Inferior parietal cortex (tissue), 1 donor: Measurements from ENCODE around the gene ITGB1BP1.
A peak's percentile ranks its signal among the peaks of the same experiment; 100 is the strongest.

Source experiments
- DNase-seq: peaks from one replicate; pipeline ENCODE4 v3.0.0-alpha.2; 2016; ENCODE audit errors: extremely low spot score

The ITGB1BP1 gene, protein sequence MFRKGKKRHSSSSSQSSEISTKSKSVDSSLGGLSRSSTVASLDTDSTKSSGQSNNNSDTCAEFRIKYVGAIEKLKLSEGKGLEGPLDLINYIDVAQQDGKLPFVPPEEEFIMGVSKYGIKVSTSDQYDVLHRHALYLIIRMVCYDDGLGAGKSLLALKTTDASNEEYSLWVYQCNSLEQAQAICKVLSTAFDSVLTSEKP

DNA sequence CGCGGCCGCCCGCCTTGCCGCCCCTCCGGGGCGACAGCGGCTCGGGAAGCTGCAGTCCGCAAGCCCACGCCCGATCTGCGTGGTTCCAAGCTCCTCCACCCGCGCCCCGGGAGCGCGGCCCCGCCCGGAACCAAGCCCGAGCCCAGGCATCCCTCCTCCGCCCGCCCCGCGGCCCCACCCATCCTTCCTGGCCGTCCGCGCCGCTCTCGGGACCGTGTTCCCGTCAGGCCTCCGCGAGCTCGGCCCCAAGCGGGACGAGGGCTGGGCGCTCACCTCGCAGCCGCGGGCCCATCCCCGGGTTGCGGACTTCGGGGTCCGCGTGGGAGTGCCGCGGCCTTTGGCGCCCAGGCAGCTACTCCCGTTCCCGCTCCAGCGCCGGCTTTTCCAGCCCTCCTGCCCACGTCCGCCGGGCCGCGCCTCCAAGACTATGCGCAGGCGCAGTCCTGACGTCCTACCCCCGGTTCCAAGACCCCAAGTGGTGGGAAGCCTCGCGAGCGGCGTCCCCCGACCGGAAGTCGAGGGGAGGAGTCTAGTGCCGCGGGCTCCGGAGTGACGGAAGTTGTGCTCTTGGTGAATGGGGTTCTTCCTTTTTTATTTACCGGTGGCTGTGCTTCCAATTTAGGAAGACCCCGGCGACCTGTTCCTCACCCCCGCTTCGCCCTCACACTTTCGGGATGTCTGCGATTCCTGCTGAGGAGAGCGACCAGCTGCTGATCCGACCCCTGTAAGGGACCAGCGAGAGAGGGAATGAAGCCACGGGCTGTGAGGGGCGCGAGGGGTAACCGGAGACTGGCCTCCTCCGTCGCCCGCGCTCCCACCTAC lies at the start of gene ITGB1BP1, which contains the start of gene CPSF3:
Gene ITGB1BP1 (minus strand): TSS at position 429 of the 822 bp plus-strand sequence. CDS start 4,831 bp downstream, outside the sequence.
Gene CPSF3 (plus strand): TSS at position 555 of the 822 bp plus-strand sequence. CDS start 120 bp downstream, at position 675.
- peak; percentile 99 for DNase-seq

DNA sequence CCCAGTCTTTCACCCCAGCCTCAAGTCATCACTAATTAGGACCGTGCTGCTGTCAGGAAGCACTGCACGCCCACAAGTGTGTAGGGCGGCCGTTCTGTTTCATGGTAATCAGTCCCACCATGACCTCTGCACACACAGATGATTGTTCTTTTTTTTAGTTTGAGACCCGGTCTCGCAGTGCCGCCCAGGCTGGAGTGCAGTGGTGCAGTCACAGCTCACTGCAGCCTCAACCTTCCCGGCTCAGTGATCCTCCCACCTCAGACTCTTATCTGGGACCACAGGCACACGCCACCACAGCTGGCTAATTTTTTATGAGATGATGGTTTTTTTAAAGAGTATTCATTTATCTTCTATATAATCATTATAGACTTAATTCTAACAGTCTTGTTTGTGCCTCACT lies 49.2 kb upstream of the ITGB1BP1 start:
- DNase-seq: no peak

DNA sequence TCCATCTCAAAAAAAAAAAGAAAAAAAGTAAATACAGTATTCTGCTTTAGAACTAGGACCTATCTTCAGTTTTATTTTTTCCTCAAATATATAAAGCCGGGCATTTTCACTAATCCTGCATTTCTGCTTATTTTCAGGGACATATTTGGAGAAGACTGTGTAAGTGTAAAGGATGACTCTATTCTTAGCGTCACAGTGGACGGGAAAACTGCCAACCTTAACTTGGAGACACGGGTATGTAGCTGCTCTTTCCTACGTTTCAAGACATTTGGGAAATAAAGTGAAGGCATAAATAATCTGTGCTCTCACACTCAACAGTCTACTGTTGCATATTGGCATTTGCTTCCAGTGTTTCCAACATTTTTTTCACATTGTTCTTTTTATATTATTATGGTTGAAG lies 47.9 kb upstream of the ITGB1BP1 start:
- peak; percentile 71 for DNase-seq

DNA sequence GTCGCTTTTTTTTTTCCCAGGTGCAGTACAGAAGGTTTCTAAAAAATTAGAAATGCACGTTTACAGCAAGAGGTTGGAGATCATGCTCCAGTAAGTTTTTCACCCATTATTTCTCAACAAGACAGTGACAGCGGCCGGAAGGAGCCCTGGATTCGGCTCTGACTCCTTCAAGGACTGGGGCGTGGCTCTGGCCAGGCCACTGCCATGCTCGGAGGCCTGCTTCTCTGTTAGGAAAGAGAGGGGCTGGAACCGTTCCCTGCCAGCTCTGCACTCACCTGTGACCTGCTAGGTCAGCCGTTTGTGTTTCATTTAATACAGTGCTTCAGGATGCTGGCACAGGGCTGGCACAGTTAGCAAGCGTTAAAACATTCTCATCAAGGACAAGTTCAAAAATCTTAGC lies 44.4 kb upstream of the ITGB1BP1 start:
- no peak for DNase-seq

DNA sequence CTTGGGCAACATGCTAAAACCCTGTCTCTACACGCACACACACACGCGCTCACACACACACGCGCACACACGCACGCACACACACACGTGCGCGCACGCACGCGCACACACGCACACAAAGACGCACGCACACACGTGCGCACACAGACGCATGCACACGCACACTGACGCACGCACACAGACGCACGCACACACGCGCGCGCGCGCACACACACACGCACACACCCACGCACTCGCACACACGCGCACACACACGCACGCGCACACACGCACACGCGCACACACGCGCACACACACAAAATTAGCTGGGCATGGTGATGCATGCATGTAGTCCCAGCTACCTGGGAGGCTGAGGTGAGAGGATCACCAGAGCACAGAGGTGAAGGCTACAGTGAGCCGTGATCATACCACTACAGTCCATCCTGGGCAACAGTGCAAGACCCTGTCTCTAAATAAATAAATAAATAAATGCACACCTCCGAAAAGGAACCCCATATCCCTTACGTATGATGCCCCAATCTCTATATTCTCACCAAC lies 42.9 kb upstream of the ITGB1BP1 start:
- DNase-seq: no peak

DNA sequence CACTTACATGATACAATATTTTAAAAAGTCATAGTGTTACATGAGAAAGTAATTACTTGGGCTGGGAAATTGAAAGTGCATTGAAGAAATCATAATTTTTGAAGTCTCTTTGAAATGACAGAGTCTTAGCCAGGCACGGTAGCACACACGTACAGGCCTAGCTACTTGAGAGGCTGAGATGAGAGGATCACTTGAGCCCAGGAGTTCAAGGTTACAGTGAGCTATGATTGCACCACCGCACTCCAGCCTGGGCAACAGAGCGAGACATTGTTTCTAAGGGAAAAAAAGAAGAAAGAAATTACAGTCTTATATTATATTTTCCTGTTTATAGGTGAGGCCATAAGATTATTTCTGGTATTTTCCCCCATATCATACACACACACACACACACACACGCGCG lies 41.8 kb upstream of the ITGB1BP1 start:
- DNase-seq: no peak

DNA sequence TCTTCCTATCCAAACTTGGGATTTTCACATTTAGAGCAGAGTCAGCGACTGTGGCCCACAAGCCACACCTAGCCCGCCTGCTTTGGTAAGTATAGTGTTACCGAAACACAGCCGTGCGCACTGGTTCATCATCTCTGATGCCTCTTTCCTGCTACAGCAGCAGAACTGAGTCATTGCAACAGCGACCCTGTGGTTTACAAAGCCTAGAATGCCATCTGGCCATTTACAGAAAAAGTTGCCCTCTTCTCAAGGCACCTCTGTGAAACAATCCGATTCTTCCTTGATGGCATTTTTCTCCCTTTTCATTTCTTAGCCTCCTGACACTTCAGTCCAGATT lies 40.3 kb upstream of the ITGB1BP1 start:
- no peak for DNase-seq

DNA sequence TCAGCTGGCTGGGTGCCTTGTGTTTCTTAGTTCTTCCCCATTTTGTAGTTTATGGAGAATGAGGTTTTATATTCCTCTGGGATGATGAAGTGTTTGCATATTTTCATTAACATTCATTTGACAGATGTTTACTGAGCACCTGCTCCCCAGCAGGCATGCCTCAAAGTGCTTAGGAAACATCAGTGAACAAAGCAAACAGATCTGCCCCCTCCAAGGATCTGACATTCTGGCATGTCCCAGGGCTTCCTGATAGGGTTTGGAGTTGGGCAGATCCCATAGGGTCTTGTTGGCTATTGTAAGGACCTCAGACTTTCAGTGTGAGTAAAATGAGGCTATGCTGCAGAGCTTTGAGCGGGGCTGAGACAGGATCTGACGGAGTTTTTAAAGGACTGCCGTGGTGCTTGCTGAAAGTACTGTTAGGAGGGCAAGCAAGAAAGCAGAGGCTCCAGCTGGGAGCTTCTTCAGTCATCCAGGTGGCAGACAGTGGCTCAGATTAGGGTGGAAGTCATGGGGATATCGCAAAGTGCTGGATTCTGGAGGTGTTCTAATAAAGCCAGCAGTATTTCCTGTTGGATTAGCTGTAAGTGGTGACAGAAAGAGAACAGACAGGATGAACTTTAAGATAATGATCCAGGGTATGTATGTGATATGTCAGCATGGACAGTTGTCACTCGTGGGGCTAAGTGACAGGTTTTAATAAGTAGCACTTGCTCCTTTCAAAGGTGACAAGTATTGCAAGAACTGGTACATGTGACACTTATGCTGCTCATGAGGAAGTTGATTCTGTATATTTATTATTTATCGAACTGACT lies 39.8 kb upstream of the ITGB1BP1 start:
- no peak for DNase-seq

DNA sequence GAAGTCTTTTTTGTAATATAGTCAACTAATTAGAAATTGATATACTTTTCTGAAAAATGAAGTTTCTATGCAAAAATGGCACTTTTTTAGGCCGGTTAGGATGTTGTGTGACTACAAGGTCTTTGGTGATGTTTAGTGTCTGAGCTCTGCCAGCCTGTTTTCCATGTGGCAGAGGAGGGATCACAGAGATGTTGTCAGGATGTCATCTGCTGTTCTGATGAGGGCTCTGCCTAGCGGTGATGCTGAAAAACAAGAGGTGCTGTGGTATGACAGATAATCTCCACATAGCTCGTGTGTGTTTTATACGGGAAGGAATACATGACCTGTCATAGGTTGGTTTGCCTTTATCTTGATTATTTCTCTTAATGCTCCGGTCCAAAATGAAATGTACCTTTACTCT lies 39.0 kb upstream of the ITGB1BP1 start:
- no peak for DNase-seq

DNA sequence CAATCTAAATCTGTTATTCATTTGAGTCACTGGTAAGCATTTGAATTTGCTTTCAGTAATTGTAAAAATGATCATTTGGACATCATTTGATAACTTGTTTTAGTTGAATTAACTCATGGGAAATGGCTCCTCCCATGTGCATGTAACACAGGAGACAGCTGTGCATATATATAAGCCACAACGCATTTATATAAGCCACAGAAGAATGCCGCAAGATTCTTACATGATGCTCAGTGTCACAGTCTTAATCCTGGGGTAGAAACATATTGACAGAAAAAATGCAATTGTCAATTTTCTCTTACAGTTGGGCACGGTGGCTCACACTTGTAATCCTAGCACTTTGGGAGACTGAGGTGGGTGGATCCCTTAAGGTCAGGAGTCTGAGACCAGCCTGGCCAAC lies 37.8 kb upstream of the ITGB1BP1 start:
- no peak for DNase-seq

DNA sequence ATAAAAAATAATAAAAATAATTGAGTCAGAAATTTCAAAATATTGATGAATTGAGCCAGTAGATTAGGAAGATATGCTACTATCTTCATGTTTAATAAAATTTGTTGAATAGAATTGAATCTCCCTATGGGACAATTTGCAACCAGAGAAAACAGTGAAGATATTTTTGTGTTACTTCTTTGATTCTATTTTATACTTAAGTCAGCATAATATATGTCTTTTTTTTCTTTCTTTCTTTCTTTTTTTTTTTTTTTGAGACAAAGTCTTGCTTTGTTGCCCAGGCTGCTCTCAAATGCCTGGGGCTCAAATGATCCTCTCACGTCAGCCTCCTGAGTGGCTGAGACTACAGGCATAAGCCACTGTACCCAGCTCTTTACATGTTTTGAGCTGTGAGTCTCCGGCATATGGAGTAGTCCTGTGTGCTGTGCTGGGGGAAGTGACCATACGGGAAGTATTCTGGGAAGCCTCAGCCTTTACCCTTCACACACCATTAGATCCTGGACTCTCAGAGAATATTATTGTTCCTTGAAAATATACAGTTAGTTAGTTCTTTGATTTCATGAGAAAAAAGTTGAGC lies 37.2 kb upstream of the ITGB1BP1 start:
- DNase-seq: no peak

DNA sequence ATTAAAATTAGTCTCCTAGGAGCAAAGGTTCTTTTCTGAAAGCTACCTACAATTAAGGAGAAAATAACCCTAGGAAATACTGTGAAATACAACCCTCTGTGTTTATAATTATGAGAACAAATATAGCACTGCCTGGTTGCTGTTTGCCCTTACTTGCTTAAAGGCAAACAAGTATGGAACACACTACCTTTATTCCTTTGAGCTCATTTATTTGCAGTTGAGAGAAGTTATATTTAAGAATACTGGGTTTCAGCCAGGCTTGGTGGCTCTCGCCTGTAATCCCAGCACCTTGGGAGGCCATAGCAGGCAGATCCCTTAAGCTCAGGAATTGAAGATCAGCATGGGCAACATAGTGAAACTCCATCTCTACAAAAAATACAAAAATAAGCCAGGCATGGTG lies 27.9 kb upstream of the ITGB1BP1 start:
- no peak for DNase-seq

DNA sequence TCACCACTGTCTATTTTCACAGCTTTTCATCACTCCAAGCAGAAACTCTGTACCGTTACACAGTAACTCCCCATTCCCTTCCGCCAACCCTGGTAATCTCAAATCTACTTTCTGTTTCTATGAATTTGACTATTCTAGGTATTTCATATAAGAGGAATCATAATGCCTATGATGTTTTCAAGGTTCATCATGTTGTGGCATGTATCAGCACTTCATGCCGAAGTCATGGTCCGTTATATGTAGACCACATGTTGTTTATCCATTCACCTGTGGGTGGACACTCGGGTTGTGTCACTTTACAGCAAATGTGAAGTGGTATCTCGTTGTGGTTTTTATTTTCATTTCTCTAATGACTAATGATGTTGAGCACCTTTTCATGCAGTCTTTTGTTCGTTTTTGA lies 21.8 kb upstream of the ITGB1BP1 start:
- no peak for DNase-seq

DNA sequence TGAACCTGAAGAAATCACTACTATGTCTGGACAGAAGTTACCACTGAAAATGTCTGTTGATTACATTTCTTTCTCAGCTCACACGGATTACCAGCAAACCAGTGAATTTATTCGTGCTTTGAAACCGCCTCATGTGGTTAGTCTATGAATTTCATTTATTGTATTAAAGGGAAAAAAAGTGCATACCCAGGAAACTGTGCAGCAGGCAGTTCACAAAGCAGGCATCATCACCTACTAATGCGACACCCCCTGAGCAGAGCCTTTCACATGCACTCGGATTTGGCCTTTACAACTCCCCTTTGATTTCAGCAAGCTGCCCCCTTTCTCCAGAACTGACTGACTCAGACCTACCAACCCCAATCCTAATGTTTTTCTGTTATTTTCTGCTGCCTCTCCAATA lies 20.2 kb upstream of the ITGB1BP1 start:
- no peak for DNase-seq

DNA sequence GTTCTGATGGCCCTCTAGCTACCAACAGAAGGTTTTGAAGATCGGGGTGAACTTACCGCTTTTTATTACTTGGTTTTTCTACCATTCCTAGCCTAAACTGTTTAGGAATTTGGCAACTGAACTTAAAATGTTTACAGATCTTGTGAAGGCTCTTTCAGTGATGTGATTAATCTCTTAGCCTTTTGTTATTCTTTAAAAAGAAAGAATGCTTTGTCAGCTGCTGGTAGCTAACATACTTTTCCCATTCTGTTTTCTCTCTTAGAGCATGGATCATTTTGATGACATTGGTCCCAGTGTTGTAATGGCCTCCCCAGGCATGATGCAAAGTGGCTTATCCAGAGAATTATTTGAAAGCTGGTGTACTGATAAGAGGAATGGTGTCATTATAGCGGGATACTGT lies 18.2 kb upstream of the ITGB1BP1 start:
- DNase-seq: peak; percentile 7

DNA sequence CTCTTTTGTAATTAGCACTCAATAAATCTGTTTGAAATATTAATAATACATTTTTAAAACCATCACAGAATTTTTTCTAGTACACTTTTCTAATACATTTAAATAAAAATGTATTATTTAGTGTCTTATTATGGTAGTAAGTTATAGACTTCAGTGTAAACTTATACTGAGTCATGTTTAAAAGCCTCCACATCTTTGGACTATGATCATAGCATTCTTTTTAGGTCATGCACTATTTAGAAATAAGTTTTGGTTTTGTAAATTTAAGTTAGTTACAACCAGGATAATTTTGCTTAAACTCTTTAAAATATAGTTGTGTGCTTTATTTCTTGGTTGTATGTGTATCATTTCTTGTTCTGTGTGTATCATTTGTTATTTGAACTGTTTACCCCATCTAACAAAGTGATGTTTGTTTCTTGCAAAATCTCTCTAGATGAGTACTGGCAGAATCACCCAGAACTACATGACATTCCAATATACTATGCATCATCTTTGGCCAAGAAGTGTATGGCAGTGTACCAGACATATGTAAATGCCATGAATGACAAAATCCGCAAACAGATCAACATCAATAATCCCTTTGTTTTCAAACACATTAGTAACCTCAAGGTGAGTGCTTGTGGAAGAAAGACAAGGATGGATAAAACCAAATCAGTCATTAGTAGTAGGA lies 16.9 kb upstream of the ITGB1BP1 start:
- peak; percentile 19 for DNase-seq

DNA sequence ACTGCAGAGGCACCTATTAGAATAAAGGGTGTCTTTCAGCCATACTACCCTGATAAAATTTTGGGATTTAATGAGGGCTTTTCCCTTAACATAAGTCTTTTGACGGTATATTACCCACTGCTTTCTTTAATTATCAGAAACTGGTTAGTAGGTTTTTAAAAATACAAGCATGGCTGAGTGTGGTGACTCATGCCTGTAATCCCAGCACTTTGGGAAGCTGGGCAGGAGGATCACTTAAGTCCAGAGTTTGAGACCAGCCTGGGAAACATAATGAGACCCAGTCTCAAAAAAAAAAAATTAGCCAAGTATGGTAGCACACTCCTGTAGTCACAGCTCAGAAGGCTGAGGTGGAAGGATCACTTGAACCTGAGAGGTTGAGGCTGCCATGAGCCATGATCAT lies 16.2 kb upstream of the ITGB1BP1 start:
- DNase-seq: no peak

DNA sequence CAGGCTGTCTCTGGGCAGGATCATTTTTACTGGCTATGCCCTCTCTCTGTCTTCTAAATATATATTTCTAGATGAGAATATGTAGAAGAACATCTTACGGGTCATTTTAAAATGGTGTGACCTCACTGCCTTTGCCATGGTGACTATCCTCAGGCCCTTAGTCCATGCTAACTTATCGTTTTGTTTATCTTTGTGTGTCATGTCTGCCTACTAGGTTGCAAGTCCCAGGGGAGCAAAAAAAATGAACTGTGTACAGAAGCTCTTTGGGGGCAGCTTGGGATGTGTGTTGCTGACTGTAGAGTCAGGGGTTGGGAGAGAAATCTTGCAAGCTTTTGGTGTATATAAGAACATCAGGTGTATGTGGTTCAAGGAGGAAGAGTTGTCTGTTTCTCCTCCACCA lies 11.2 kb upstream of the ITGB1BP1 start:
- DNase-seq: no peak

DNA sequence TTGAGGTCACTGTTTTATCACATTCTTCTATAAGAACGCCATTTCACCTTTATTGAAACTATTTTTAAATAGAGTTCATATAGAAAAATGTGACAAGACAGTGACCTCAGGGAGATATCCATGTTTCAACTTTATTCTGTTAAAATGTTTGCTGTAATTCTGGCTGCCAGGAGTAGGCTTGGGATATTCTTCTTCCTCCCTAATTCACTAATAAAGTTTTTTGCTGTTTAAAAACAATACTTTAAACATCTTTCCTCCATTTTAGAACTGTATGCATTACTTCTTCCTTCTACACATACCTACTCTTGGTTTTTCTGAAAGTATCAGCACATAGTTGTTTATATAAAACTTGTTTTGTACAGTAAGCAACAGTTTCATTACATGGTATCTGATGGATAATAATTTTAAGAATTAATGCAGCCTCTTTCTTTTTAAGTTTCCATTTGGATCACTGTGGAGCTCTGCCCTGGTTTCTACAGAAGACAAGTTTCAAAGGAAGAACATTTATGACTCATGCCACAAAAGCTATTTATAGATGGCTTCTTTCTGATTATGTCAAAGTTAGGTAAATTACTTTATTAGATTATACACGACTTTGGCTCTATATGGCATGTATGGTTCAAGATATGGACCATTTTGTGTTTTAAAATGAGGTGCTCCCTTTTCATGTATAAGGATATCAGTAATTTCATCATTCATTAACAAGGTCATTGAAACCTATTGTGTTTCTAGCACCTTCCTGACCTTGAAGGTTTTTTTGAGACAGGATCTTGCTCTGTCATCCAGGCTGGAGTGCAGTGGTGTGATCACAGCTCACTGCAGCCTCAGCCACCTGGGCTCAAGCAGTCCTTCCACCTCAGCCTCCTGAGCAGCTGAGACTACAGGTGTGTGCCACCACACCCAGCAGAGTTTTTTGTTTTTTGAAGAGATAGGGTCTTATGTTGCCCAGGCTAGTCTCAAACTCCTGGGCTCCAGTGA lies 7.3 kb upstream of the ITGB1BP1 start:
- DNase-seq: no peak

DNA sequence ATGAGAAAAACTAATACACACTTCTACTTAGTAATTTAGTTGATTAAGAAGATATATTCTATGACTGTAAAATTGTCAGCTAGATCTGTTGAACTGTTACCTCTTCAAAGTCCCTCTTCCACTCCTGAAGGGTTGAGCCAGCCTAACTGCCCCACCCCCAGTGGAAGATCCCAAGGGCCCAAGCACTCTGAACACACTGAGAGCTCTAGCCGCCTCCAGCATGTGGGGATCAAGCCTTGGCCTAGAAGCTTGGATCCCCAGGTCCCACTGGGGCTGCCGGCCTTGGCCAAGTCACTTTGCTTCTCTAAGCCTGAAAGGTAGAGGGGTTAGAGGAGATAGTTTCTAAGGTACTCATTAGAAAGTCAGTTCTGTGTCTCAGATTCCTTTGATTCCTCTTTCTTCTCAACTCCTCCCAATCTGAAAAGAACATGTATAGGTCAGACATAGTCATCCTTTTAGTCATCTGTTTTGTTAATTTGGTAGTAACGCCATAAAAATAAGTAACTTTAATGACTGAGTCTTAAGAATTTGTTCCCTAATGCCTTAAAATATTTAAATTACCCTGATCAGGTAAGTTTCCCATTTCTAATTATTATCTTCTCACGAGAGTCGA lies 5.7 kb upstream of the ITGB1BP1 start:
- no peak for DNase-seq
